Inflammatory macrophage treated with lipopolysaccharide for 4 hours (primary cell): ENCODE results near the gene CANT1.
A peak's percentile ranks its signal among the peaks of the same experiment; 100 is the strongest.

Experiments used
- DNase-seq: peaks from one replicate; pipeline ENCODE4 v3.0.0-alpha.2; 2020

CANT1 gene

GRCh38 chr17:79009397-79010303 lies at the start of gene CANT1:
Gene CANT1 (minus strand): TSS chr17:79009764. CDS start chr17:78997622, 12,142 bp downstream.
- peak; percentile 90 for DNase-seq

- DNase-seq, result peak; percentile 34
Measured at GRCh38 chr17:79057737-79058385, 48.3 kb upstream of the CANT1 start.

GRCh38 chr17:79055197-79055596 lies 45.6 kb upstream of the CANT1 start:
- DNase-seq, result no peak

GRCh38 chr17:79054200-79054960 lies 44.8 kb upstream of the CANT1 start:
- peak; percentile 58 for DNase-seq

- no peak for DNase-seq
Measured at GRCh38 chr17:79053251-79053925, 43.8 kb upstream of the CANT1 start.

- no peak for DNase-seq
Measured at GRCh38 chr17:79052131-79052530, 42.6 kb upstream of the CANT1 start.

GRCh38 chr17:79051306-79051705 lies 41.7 kb upstream of the CANT1 start:
- no peak for DNase-seq

GRCh38 chr17:79050551-79050950 lies 41.0 kb upstream of the CANT1 start:
- DNase-seq, result no peak

GRCh38 chr17:79049821-79050220 lies 40.3 kb upstream of the CANT1 start:
- DNase-seq, result no peak

GRCh38 chr17:79048826-79049755 lies 39.5 kb upstream of the CANT1 start:
- DNase-seq, result no peak

- no peak for DNase-seq
Measured at GRCh38 chr17:79047923-79048825, 38.6 kb upstream of the CANT1 start.

GRCh38 chr17:79047291-79047920 lies 37.8 kb upstream of the CANT1 start:
- DNase-seq, result no peak

GRCh38 chr17:79046916-79047280 lies 37.3 kb upstream of the CANT1 start:
- no peak for DNase-seq

- DNase-seq, result no peak
Measured at GRCh38 chr17:79046197-79046915, 36.8 kb upstream of the CANT1 start.

- peak; percentile 63 for DNase-seq
Measured at GRCh38 chr17:79045842-79046196, 36.3 kb upstream of the CANT1 start.

GRCh38 chr17:79045001-79045729 lies 35.6 kb upstream of the CANT1 start:
- DNase-seq, result no peak

- no peak for DNase-seq
Measured at GRCh38 chr17:79044462-79044861, 34.9 kb upstream of the CANT1 start.

GRCh38 chr17:79043931-79044320 lies 34.4 kb upstream of the CANT1 start:
- no peak for DNase-seq
